Stimulated activated CD4-positive, alpha-beta T cell treated with anti-CD3 and anti-CD28 coated beads, Interleukin-4, amount 100 ng/mL, for 48 hours (primary cell): ENCODE results near the gene KHDC3L.

ENCODE experiments used
- DNase-seq, 2 donors: peaks; one replicate each; pipeline ENCODE4 v3.0.0-alpha.2; 2020; ENCODE audit warnings: low read depth in 2 of 2

The KHDC3L gene

GRCh38 chr6:73362358-73362757 is at the start of gene KHDC3L:
KHDC3L (plus strand) TSS chr6:73362658; CDS start chr6:73362730, 72 bp downstream.
- no peak for DNase-seq

- DNase-seq = no peak
Measured at GRCh38 chr6:73314577-73315492, 47.6 kb upstream of the KHDC3L start.

GRCh38 chr6:73323323-73323722 is 39.1 kb upstream of the KHDC3L start:
- no peak for DNase-seq

GRCh38 chr6:73325656-73326055 is 36.8 kb upstream of the KHDC3L start:
- DNase-seq = no peak

GRCh38 chr6:73328790-73329189 is 33.7 kb upstream of the KHDC3L start:
- DNase-seq = no peak

- DNase-seq = no peak
Measured at GRCh38 chr6:73329201-73329600, 33.3 kb upstream of the KHDC3L start.

- no peak for DNase-seq
Measured at GRCh38 chr6:73339340-73339739, 23.1 kb upstream of the KHDC3L start.

GRCh38 chr6:73340048-73340447 is 22.4 kb upstream of the KHDC3L start:
- no peak for DNase-seq

- DNase-seq = no peak
Measured at GRCh38 chr6:73341335-73341734, 21.1 kb upstream of the KHDC3L start.

GRCh38 chr6:73342174-73342573 is 20.3 kb upstream of the KHDC3L start:
- DNase-seq = no peak

GRCh38 chr6:73343164-73343563 is 19.3 kb upstream of the KHDC3L start:
- no peak for DNase-seq

GRCh38 chr6:73348550-73349204 is 13.8 kb upstream of the KHDC3L start:
- no peak for DNase-seq

GRCh38 chr6:73349311-73349710 is 13.1 kb upstream of the KHDC3L start:
- DNase-seq = no peak

GRCh38 chr6:73353636-73354593 is 8.5 kb upstream of the KHDC3L start, which contains the start of gene DPPA5:
DPPA5 (minus strand) TSS chr6:73354276; CDS start chr6:73354225, 51 bp downstream.
- DNase-seq = no peak

GRCh38 chr6:73362869-73363536 is 545 bp downstream of the KHDC3L start:
- DNase-seq = no peak

- no peak for DNase-seq
Measured at GRCh38 chr6:73363537-73363875, 1.0 kb downstream of the KHDC3L start.

- no peak for DNase-seq
Measured at GRCh38 chr6:73364121-73364520, 1.7 kb downstream of the KHDC3L start.

GRCh38 chr6:73364549-73364948 is 2.1 kb downstream of the KHDC3L start:
- no peak for DNase-seq

- no peak for DNase-seq
Measured at GRCh38 chr6:73367761-73368355, 5.4 kb downstream of the KHDC3L start.

- no peak for DNase-seq
Measured at GRCh38 chr6:73368675-73369074, 6.2 kb downstream of the KHDC3L start.

GRCh38 chr6:73369157-73369556 is 6.7 kb downstream of the KHDC3L start:
- DNase-seq = no peak
